T47D (cell line): ENCODE results near the gene KLK3.

Source experiments
- DNase-seq, 2 experiments: peaks; one replicate each; pipeline versions ENCODE4 v3.0.0 to v3.0.0-alpha.2; 2011 to 2012; ENCODE audit warnings: low read depth in 1 of 2, low spot score in 1 of 2
- JUND ChIP-seq: IDR thresholded peaks from 2 replicates; pipeline ENCODE4 v1.6.1; 2012; ENCODE audit warnings: low read depth
- in situ Hi-C: cut with HindIII; loops from 2 replicates; pipeline ENCODE4 v1.10.0; 2016; ENCODE audit warnings: low sequenced_read_pairs, low pct_unique_long_range_greater_than_20kb

The KLK3 gene

GRCh38 chr19:50851620-50852019, 3.1 kb upstream of the KLK3 start:
- DNase-seq, result no peak
- in situ Hi-C loops, result no loop called here
- no peak for TF ChIP-seq JUND

DNA sequence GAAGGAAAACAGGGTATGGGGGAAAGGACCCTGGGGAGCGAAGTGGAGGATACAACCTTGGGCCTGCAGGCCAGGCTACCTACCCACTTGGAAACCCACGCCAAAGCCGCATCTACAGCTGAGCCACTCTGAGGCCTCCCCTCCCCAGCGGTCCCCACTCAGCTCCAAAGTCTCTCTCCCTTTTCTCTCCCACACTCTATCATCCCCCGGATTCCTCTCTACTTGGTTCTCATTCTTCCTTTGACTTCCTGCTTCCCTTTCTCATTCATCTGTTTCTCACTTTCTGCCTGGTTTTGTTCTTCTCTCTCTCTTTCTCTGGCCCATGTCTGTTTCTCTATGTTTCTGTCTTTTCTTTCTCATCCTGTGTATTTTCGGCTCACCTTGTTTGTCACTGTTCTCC, 2.7 kb downstream of the KLK3 start:
- in situ Hi-C loops, result no loop called here
- DNase-seq, result no peak
- no peak for TF ChIP-seq JUND

DNA sequence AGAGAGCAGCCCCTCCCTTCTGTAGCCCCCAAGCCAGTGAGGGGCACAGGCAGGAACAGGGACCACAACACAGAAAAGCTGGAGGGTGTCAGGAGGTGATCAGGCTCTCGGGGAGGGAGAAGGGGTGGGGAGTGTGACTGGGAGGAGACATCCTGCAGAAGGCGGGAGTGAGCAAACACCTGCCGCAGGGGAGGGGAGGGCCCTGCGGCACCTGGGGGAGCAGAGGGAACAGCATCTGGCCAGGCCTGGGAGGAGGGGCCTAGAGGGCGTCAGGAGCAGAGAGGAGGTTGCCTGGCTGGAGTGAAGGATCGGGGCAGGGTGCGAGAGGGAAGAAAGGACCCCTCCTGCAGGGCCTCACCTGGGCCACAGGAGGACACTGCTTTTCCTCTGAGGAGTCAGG, 4.2 kb downstream of the KLK3 start:
- DNase-seq, result no peak
- no peak for TF ChIP-seq JUND
- in situ Hi-C loops, result no loop called here

GRCh38 chr19:50859849-50860248, 5.1 kb downstream of the KLK3 start:
- TF ChIP-seq JUND, result no peak
- in situ Hi-C loops, result no loop called here
- DNase-seq, result no peak

DNA sequence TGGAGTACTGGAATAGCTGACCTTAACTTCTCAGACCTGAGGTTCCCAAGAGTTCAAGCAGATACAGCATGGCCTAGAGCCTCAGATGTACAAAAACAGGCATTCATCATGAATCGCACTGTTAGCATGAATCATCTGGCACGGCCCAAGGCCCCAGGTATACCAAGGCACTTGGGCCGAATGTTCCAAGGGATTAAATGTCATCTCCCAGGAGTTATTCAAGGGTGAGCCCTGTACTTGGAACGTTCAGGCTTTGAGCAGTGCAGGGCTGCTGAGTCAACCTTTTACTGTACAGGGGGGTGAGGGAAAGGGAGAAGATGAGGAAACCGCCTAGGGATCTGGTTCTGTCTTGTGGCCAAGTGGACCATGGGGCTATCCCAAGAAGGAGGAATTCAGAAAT, 6.3 kb downstream of the KLK3 start:
- TF ChIP-seq JUND, result no peak

DNA sequence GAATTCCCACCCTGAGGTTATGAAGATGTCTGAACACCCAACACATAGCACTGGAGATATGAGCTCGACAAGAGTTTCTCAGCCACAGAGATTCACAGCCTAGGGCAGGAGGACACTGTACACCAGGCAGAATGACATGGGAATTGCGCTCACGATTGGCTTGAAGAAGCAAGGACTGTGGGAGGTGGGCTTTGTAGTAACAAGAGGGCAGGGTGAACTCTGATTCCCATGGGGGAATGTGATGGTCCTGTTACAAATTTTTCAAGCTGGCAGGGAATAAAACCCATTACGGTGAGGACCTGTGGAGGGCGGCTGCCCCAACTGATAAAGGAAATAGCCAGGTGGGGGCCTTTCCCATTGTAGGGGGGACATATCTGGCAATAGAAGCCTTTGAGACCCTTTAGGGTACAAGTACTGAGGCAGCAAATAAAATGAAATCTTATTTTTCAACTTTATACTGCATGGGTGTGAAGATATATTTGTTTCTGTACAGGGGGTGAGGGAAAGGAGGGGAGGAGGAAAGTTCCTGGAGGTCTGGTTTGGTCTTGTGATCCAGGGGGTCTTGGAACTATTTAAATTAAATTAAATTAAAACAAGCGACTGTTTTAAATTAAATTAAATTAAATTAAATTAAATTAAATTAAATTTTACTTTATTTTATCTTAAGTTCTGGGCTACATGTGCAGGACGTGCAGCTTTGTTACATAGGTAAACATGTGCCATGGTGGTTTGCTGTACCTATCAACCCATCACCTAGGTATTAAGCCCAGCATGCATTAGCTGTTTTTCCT, 7.0 kb downstream of the KLK3 start:
- DNase-seq, result no peak
- in situ Hi-C loops, result no loop called here
- TF ChIP-seq JUND, result no peak

More for the DNA sequence above, 6.3 kb downstream of the KLK3 start:
- in situ Hi-C loops, result no loop called here
- DNase-seq, result no peak

DNA sequence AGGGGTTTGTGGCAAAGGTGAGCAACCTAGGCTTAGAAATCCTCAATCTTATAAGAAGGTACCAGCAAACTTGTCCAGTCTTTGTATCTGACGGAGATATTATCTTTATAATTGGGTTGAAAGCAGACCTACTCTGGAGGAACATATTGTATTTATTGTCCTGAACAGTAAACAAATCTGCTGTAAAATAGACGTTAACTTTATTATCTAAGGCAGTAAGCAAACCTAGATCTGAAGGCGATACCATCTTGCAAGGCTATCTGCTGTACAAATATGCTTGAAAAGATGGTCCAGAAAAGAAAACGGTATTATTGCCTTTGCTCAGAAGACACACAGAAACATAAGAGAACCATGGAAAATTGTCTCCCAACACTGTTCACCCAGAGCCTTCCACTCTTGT, 14.8 kb downstream of the KLK3 start:
- no peak for TF ChIP-seq JUND
- in situ Hi-C loops, result no loop called here
- DNase-seq, result no peak

DNA sequence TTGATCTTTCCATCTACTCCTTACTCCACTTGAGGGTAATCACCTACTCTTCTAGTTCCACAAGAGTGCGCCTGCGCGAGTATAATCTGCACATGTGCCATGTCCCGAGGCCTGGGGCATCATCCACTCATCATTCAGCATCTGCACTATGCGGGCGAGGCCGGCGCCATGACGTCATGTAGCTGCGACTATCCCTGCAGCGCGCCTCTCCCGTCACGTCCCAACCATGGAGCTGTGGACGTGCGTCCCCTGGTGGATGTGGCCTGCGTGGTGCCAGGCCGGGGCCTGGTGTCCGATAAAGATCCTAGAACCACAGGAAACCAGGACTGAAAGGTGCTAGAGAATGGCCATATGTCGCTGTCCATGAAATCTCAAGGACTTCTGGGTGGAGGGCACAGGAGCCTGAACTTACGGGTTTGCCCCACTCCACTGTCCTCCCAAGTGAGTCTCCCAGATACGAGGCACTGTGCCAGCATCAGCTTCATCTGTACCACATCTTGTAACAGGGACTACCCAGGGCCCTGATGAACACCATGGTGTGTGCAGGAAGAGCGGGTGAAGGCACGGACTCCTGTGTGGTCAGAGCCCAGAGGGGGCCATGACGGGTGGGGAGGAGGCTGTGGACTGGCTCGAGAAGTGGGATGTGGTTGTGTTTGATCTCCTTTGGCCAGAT, 15.8 kb downstream of the KLK3 start:
- TF ChIP-seq JUND, result no peak
- in situ Hi-C loops, result no loop called here
- DNase-seq, result no peak

DNA sequence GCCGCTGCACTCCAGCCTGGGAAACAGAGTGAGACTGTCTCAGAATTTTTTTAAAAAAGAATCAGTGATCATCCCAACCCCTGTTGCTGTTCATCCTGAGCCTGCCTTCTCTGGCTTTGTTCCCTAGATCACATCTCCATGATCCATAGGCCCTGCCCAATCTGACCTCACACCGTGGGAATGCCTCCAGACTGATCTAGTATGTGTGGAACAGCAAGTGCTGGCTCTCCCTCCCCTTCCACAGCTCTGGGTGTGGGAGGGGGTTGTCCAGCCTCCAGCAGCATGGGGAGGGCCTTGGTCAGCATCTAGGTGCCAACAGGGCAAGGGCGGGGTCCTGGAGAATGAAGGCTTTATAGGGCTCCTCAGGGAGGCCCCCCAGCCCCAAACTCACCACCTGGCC, 18.3 kb downstream of the KLK3 start, which contains the start of gene KLK2:
Gene KLK2, plus strand, starts transcription at position 384 of the 400 bp plus-strand sequence. CDS start 35 bp downstream, outside the sequence.
- TF ChIP-seq JUND, result no peak
- no peak for DNase-seq
- in situ Hi-C loops, result no loop called here

DNA sequence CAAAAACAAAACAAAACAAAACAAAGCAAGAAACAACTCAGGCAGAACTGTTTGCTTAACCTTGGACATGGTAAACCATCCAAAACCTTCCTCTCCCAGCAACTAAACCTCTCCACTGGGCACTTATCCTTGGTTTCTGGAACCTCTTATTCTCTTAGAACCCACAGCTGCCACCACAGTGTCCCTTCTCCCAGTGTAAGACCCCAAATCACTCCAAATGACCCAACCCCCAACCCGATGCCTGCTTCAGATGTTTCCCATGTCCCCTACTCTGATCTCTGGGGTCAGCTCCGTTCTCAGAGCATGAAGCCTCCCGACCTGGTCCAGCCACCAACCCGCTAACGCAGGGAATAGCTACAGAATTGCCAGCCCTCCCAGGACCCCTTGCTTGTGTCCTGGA, 19.5 kb downstream of the KLK3 start:
- no peak for TF ChIP-seq JUND
- no peak for DNase-seq
- in situ Hi-C loops, result no loop called here

- DNase-seq, result no peak
- TF ChIP-seq JUND, result no peak
- in situ Hi-C loops, result no loop called here
Observed at GRCh38 chr19:50875795-50876422, 21.2 kb downstream of the KLK3 start.

- no peak for TF ChIP-seq JUND
- in situ Hi-C loops, result no loop called here
- no peak for DNase-seq
Observed at GRCh38 chr19:50876456-50876855, 21.7 kb downstream of the KLK3 start.

DNA sequence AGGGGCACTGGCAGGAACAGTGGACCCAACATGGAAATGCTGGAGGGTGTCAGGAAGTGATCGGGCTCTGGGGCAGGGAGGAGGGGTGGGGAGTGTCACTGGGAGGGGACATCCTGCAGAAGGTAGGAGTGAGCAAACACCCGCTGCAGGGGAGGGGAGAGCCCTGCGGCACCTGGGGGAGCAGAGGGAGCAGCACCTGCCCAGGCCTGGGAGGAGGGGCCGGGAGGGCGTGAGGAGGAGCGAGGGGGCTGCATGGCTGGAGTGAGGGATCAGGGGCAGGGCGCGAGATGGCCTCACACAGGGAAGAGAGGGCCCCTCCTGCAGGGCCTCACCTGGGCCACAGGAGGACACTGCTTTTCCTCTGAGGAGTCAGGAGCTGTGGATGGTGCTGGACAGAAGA, 22.6 kb downstream of the KLK3 start:
- no peak for TF ChIP-seq JUND
- no peak for DNase-seq
- in situ Hi-C loops, result no loop called here
